Transverse colon (tissue), 4 donors: ENCODE measurements around the gene PRR29. TPM values are rescaled to one million over a fixed set of nuclear protein-coding genes. Genes with fewer than 3 reads are reported as not detected.

Source experiments
- DNase-seq: peaks from one replicate; pipeline ENCODE4 v3.0.0-alpha.2; 2019
- H3K27ac ChIP-seq, 4 donors: fragments of 200-600 bp; sonication (generic); 2 replicates each; pipeline ENCODE4 v1.5.1; 2016 to 2018; ENCODE audit warnings: inconsistent platforms in 4 of 4
- H3K27me3 ChIP-seq: fragments of 200-600 bp; sonication (generic); 2 replicates; pipeline ENCODE4 v1.5.1; 2017; ENCODE audit warnings: inconsistent platforms
- H3K36me3 ChIP-seq, 4 donors: fragments of 200-600 bp; sonication (generic); 2 replicates each; pipeline ENCODE4 v1.5.1; 2017 to 2019; ENCODE audit warnings: inconsistent platforms in 4 of 4
- H3K4me1 ChIP-seq, 4 donors: fragments of 200-600 bp; sonication (generic); 2 replicates each; pipeline ENCODE4 v1.5.1; 2017 to 2020; ENCODE audit warnings: inconsistent platforms in 4 of 4
- H3K4me3 ChIP-seq, 4 donors: fragments of 200-600 bp; sonication (generic); 1 replicate in 1 of 4; 2 replicates in 3 of 4; pipeline versions ENCODE4 v1.5.1 to v1.6.1; 2017 to 2019; ENCODE audit warnings: inconsistent platforms in 4 of 4
- H3K9me3 ChIP-seq, 2 donors: fragments of 200-600 bp; sonication (generic); 2 replicates each; pipeline ENCODE4 v1.5.1; 2017 to 2019; ENCODE audit warnings: inconsistent platforms in 2 of 2
- EP300 ChIP-seq: sonication (generic); formaldehyde crosslinking; IDR thresholded peaks from one replicate; pipeline ENCODE4 v1.6.1; 2017; ENCODE audit warnings: antibody characterized with exemption, low read depth
- POLR2A ChIP-seq: fragments of 450-650 bp; IDR thresholded peaks from one replicate; pipeline ENCODE4 v1.6.1; 2016; ENCODE audit warnings: antibody characterized with exemption, mild to moderate bottlenecking, moderate library complexity
- POLR2AphosphoS5 ChIP-seq, 3 donors: sonication (generic); formaldehyde crosslinking; IDR thresholded peaks; one replicate each; pipeline ENCODE4 v1.6.1; 2016; ENCODE audit warnings: antibody characterized with exemption in 3 of 3
- WGBS, 2 donors: methylation state at CpG; one replicate each; pipeline ENCODE4 v1.1.5; 2018; ENCODE audit warnings: low coverage in 1 of 2; 5-methylcytosine and 5-hydroxymethylcytosine counted together
- in situ Hi-C, 4 donors: fragments of 200-750 bp; cut with MboI; loops; one replicate each; pipeline versions ENCODE4 v1.15.0 to v1.15.1; 2017; ENCODE audit warnings: low sequenced_read_pairs in 3 of 4, low pct_ligation_motif_present in 1 of 4, low pct_unique_long_range_greater_than_20kb in 1 of 4
- intact Hi-C: fragments of 100-400 bp; cut with DNase I; formaldehyde crosslinking; loops from one replicate; pipeline ENCODE4 v1.15.1; 2023; ENCODE audit warnings: low total_unique reads
- total RNA-seq, 4 donors: library from RNA; depleted of rRNA; stranded (reverse); fragments of >200 nt; gene quantifications; one replicate each; pipeline ENCODE4 v1.1.0, GENCODE V29; 2016
- TF ChIP-seq, protein P1 (sequence below), 5 experiments: fragments of 200-600 bp in 3 of 5; fragments of 450-650 bp in 2 of 5; sonication (generic) in 3 of 5; IDR thresholded peaks; 1 replicate in 2 of 5; 2 replicates in 3 of 5; pipeline ENCODE4 v1.5.1; 2016 to 2017; ENCODE audit warnings: antibody characterized with exemption in 5 of 5, inconsistent platforms in 3 of 5, mild to moderate bottlenecking in 2 of 5, moderate library complexity in 1 of 5

Gene PRR29
- total RNA-seq, 4 donors from 2014 or later: not detected

DNA sequence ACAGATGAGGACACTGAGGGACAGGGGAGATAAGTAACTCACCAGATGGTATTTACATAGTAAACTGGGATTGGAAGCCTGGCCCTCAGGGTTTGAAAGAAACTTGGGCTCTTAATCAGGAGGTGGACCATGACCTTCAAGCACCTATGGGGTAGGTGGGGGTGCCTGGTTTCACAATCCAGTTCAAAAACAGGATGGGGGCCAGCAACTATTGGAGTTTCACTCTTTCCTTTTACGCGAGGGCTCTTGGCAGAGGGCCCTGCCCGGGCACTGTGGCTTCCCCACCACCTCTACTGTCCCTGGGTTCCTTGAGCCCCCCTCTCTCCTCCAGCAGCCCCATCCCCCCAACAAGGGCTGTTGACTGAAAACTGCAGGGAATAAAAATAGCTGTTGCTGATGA, 11.3 kb upstream of the PRR29 start:
- no peaks in the 10 kb centered on the region for H3K36me3 ChIP-seq
- H3K9me3 ChIP-seq: no peaks in the 10 kb centered on the region
- DNase-seq: no peak
- no peak overlapping the region for H3K4me3 ChIP-seq
- peaks cover 3 to 30% (median 8%) of the 10 kb centered on the region in 4 donors for H3K4me1 ChIP-seq
- peaks cover 12% of the 10 kb centered on the region for H3K27me3 ChIP-seq
- in situ Hi-C loops: no loop called here
- intact Hi-C loops: no loop called here
- 60% methylated on average over 3 of the region's 3 CpGs; no CpG with 5 or more reads in 1 of the 2 donors for WGBS, 2 donors
- H3K27ac ChIP-seq: no peak overlapping the region
- TF ChIP-seq POLR2AphosphoS5 (IDR thresholded peaks at IDR 0.05) (no peak), POLR2A (no peak), EP300 (no peak)
- TF ChIP-seq, protein P1, sequence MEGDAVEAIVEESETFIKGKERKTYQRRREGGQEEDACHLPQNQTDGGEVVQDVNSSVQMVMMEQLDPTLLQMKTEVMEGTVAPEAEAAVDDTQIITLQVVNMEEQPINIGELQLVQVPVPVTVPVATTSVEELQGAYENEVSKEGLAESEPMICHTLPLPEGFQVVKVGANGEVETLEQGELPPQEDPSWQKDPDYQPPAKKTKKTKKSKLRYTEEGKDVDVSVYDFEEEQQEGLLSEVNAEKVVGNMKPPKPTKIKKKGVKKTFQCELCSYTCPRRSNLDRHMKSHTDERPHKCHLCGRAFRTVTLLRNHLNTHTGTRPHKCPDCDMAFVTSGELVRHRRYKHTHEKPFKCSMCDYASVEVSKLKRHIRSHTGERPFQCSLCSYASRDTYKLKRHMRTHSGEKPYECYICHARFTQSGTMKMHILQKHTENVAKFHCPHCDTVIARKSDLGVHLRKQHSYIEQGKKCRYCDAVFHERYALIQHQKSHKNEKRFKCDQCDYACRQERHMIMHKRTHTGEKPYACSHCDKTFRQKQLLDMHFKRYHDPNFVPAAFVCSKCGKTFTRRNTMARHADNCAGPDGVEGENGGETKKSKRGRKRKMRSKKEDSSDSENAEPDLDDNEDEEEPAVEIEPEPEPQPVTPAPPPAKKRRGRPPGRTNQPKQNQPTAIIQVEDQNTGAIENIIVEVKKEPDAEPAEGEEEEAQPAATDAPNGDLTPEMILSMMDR (IDR thresholded peaks at IDR 0.05): no peak

GRCh38 chr17:63987221-63988126, 10.7 kb upstream of the PRR29 start:
- intact Hi-C loops: no loop called here
- H3K36me3 ChIP-seq: no peaks in the 10 kb centered on the region
- TF ChIP-seq, protein P1 (IDR thresholded peaks at IDR 0.05): no peak
- TF ChIP-seq POLR2AphosphoS5 (IDR thresholded peaks at IDR 0.05) (no peak), EP300 (no peak), POLR2A (no peak)
- in situ Hi-C loops: no loop called here
- no peak overlapping the region for H3K4me3 ChIP-seq
- H3K9me3 ChIP-seq: no peaks in the 10 kb centered on the region
- DNase-seq: no peak
- H3K27me3 ChIP-seq: peaks cover 19% of the 10 kb centered on the region
- WGBS, 2 donors: 70% methylated on average over 16 of the region's 18 CpGs; no CpG with 5 or more reads in 1 of the 2 donors
- H3K4me1 ChIP-seq: peaks cover 3 to 30% (median 8%) of the 10 kb centered on the region in 4 donors
- H3K27ac ChIP-seq: no peak overlapping the region

DNA sequence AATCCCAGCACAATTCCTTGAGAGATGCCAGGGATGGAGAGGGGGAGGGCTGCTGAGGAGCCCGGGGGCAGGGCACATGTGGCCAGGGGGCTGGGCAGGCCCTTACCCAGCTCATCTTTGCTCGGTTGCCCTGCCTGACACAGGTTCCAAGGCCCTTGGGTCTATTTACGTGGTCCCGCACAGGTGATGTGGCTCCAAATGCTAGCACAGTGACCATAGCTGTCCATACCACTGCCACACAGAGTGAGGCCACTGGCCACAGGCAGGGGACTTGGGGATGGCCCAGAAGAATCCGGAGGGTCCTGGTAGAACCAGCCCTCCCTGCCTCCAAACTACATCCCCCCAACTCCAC, 10.0 kb upstream of the PRR29 start:
- Histone ChIP-seq H3K27me3 (peaks cover 20% of the 10 kb centered on the region), H3K27ac (no peak overlapping the region), H3K4me1 (peaks cover 3 to 30% (median 8%) of the 10 kb centered on the region in 4 donors), H3K4me3 (no peak overlapping the region), H3K36me3 (no peaks in the 10 kb centered on the region), H3K9me3 (no peaks in the 10 kb centered on the region)
- no peak for DNase-seq
- intact Hi-C loops (no loop called here), in situ Hi-C loops (no loop called here)
- WGBS, 2 donors: 72% methylated on average over 5 of the region's 5 CpGs; no CpG with 5 or more reads in 1 of the 2 donors
- TF ChIP-seq POLR2AphosphoS5 (IDR thresholded peaks at IDR 0.05) (no peak), POLR2A (no peak), EP300 (no peak)
- TF ChIP-seq, protein P1 (IDR thresholded peaks at IDR 0.05): no peak

- Histone ChIP-seq H3K36me3 (no peaks in the 10 kb centered on the region), H3K4me3 (no peak overlapping the region), H3K9me3 (no peaks in the 10 kb centered on the region), H3K4me1 (peaks cover 3 to 27% (median 7%) of the 10 kb centered on the region in 4 donors), H3K27me3 (peaks cover 23% of the 10 kb centered on the region), H3K27ac (no peak overlapping the region)
- TF ChIP-seq, protein P1 (IDR thresholded peaks at IDR 0.05): no peak
- no peak for TF ChIP-seq EP300
- no peak for TF ChIP-seq POLR2A
- TF ChIP-seq POLR2AphosphoS5 (IDR thresholded peaks at IDR 0.05): no peak
- 55% methylated on average over 35 of the region's 35 CpGs; no CpG with 5 or more reads in 1 of the 2 donors for WGBS, 2 donors
- in situ Hi-C loops: no loop called here
- DNase-seq: no peak
- intact Hi-C loops: no loop called here
Observed at GRCh38 chr17:63988741-63989621, 9.2 kb upstream of the PRR29 start.
